ENCODE data around the gene GFAP.

Gene GFAP

GRCh38 chr17:44914148-44914547, 1.2 kb downstream of the GFAP start:
- no peak for DNase-seq (ENCODE audit: low spot score)

- no peak for DNase-seq (ENCODE audit: low spot score)
Observed at GRCh38 chr17:44913676-44914075, 1.6 kb downstream of the GFAP start.

- DNase-seq (ENCODE audit: low spot score) = no peak
Observed at GRCh38 chr17:44912763-44913544, 2.3 kb downstream of the GFAP start.

- peak; percentile 94 for DNase-seq (ENCODE audit: low spot score)
Observed at GRCh38 chr17:44911133-44912001, 3.9 kb downstream of the GFAP start.

- DNase-seq (ENCODE audit: low spot score) = no peak
Observed at GRCh38 chr17:44910231-44911106, 4.8 kb downstream of the GFAP start.

- no peak for DNase-seq (ENCODE audit: low spot score)
Observed at GRCh38 chr17:44909681-44910144, 5.6 kb downstream of the GFAP start.

GRCh38 chr17:44908761-44909326, 6.5 kb downstream of the GFAP start:
- no peak for DNase-seq (ENCODE audit: low spot score)

GRCh38 chr17:44907729-44908470, 7.4 kb downstream of the GFAP start:
- DNase-seq (ENCODE audit: low spot score) = no peak

GRCh38 chr17:44906763-44907728, 8.3 kb downstream of the GFAP start:
- DNase-seq (ENCODE audit: low spot score) = no peak

- DNase-seq (ENCODE audit: low spot score) = no peak
Observed at GRCh38 chr17:44906010-44906646, 9.2 kb downstream of the GFAP start.

- DNase-seq (ENCODE audit: low spot score) = no peak
Observed at GRCh38 chr17:44905006-44906000, 10.0 kb downstream of the GFAP start.

GRCh38 chr17:44904001-44904984, 11.0 kb downstream of the GFAP start:
- no peak for DNase-seq (ENCODE audit: low spot score)

GRCh38 chr17:44903012-44903685, 12.2 kb downstream of the GFAP start:
- DNase-seq (ENCODE audit: low spot score) = no peak

GRCh38 chr17:44902135-44902760, 13.1 kb downstream of the GFAP start:
- DNase-seq (ENCODE audit: low spot score) = no peak

GRCh38 chr17:44901411-44901921, 13.8 kb downstream of the GFAP start:
- DNase-seq (ENCODE audit: low spot score) = no peak

GRCh38 chr17:44900894-44901293, 14.4 kb downstream of the GFAP start:
- no peak for DNase-seq (ENCODE audit: low spot score)
